Loucy (cell line): ENCODE measurements around the gene PALLD.

Source experiments
- H2AFZ ChIP-seq: fragments of 200-600 bp; sonication (generic); 2 replicates; pipeline ENCODE4 v1.6.0; 2016; ENCODE audit warnings: antibody characterized with exemption, mild to moderate bottlenecking, low read length, moderate library complexity
- H3F3A ChIP-seq: fragments of 200-600 bp; 2 replicates; pipeline ENCODE4 v1.6.0; 2016; ENCODE audit warnings: antibody characterized with exemption, low read depth, mild to moderate bottlenecking
- H3K27me3 ChIP-seq: fragments of 200-600 bp; sonication (generic); 2 replicates; pipeline ENCODE4 v1.6.1; 2014; ENCODE audit warnings: low read length, mild to moderate bottlenecking; ENCODE audit not compliant: insufficient read depth, poor library complexity, severe bottlenecking
- H3K36me3 ChIP-seq: fragments of 200-600 bp; sonication (generic); 2 replicates; pipeline ENCODE4 v1.6.1; 2016; ENCODE audit warnings: low read length; ENCODE audit not compliant: insufficient read depth
- H3K4me1 ChIP-seq: fragments of 200-600 bp; sonication (generic); 2 replicates; pipeline ENCODE4 v1.5.1; 2014; ENCODE audit warnings: low read length, mild to moderate bottlenecking; ENCODE audit not compliant: insufficient read depth, poor library complexity, severe bottlenecking
- H3K4me2 ChIP-seq: fragments of 200-600 bp; sonication (generic); 2 replicates; pipeline ENCODE4 v1.6.0; 2014; ENCODE audit warnings: antibody characterized with exemption, low read length, low read depth, mild to moderate bottlenecking; ENCODE audit not compliant: poor library complexity, severe bottlenecking
- H3K4me3 ChIP-seq: fragments of 200-600 bp; sonication (generic); 2 replicates; pipeline ENCODE4 v1.5.1; 2014; ENCODE audit warnings: low read length, mild to moderate bottlenecking, mixed read lengths; ENCODE audit not compliant: poor library complexity, severe bottlenecking
- H3K79me2 ChIP-seq: fragments of 200-600 bp; sonication (generic); 2 replicates; pipeline ENCODE4 v1.6.1; 2014; ENCODE audit warnings: low read length; ENCODE audit not compliant: insufficient read depth
- H3K9ac ChIP-seq: fragments of 200-600 bp; sonication (generic); 2 replicates; pipeline ENCODE4 v1.6.0; 2014; ENCODE audit warnings: mild to moderate bottlenecking, low read depth, low read length, moderate library complexity; ENCODE audit not compliant: poor library complexity, severe bottlenecking
- H3K9me2 ChIP-seq: fragments of 200-600 bp; sonication (generic); replicated peaks from 2 replicates; pipeline ENCODE4 v1.6.1; 2016; ENCODE audit warnings: low read depth, low read length, mixed read lengths
- H3K9me3 ChIP-seq: fragments of 200-600 bp; sonication (generic); 2 replicates; pipeline ENCODE4 v1.6.1; 2014; ENCODE audit warnings: mild to moderate bottlenecking, antibody characterized with exemption, low read length, low read depth; ENCODE audit not compliant: insufficient read depth
- H4K20me1 ChIP-seq: fragments of 200-600 bp; sonication (generic); 2 replicates; pipeline ENCODE4 v1.6.0; 2014; ENCODE audit warnings: antibody characterized with exemption, low read length, mild to moderate bottlenecking; ENCODE audit not compliant: insufficient read depth, poor library complexity, severe bottlenecking
- CTCF ChIP-seq: fragments of 200-600 bp; sonication (generic); conservative IDR thresholded peaks from 2 replicates; pipeline ENCODE4 v1.5.1; 2014; ENCODE audit warnings: mild to moderate bottlenecking, antibody characterized with exemption, low read length
- EZH2phosphoT487 ChIP-seq: fragments of 200-600 bp; IDR thresholded peaks from 2 replicates; pipeline ENCODE4 v1.6.1; 2018; ENCODE audit warnings: antibody characterized with exemption, mild to moderate bottlenecking, moderate library complexity, borderline replicate concordance

The PALLD gene

GRCh38 chr4:168713253-168713652 lies 216.4 kb downstream of the PALLD start:
- no peaks in the 10 kb centered on the region for H3K27me3 ChIP-seq
- no peak overlapping the region for H3K9ac ChIP-seq
- H3K4me2 ChIP-seq: no peak overlapping the region
- no peaks in the 10 kb centered on the region for H4K20me1 ChIP-seq
- H3K36me3 ChIP-seq: no peaks in the 10 kb centered on the region
- no peaks in the 10 kb centered on the region for H3K9me2 ChIP-seq
- no peak overlapping the region for H2AFZ ChIP-seq
- H3K4me1 ChIP-seq: peaks cover 13% of the 10 kb centered on the region
- H3K79me2 ChIP-seq: no peaks in the 10 kb centered on the region
- H3F3A ChIP-seq: no peaks in the 10 kb centered on the region
- H3K9me3 ChIP-seq: no peaks in the 10 kb centered on the region
- no peak overlapping the region for H3K4me3 ChIP-seq
- TF ChIP-seq CTCF (no peak), EZH2phosphoT487 (no peak)

- Histone ChIP-seq H3K36me3 (no peaks in the 10 kb centered on the region), H4K20me1 (no peaks in the 10 kb centered on the region), H3K9ac (no peak overlapping the region), H3K9me2 (no peaks in the 10 kb centered on the region), H3K4me3 (no peak overlapping the region), H3K4me1 (peaks cover 13% of the 10 kb centered on the region), H3K79me2 (no peaks in the 10 kb centered on the region), H3K9me3 (no peaks in the 10 kb centered on the region), H3K4me2 (no peak overlapping the region), H3K27me3 (no peaks in the 10 kb centered on the region), H2AFZ (no peak overlapping the region), H3F3A (no peaks in the 10 kb centered on the region)
- TF ChIP-seq EZH2phosphoT487 (no peak), CTCF (no peak)
Measured at GRCh38 chr4:168715896-168716295, 219.0 kb downstream of the PALLD start.

- TF ChIP-seq EZH2phosphoT487 (no peak), CTCF (no peak)
- H3K4me1 ChIP-seq: peaks cover 7% of the 10 kb centered on the region
- H3K27me3 ChIP-seq: no peaks in the 10 kb centered on the region
- no peak overlapping the region for H3K4me3 ChIP-seq
- H3K4me2 ChIP-seq: no peak overlapping the region
- H3K9ac ChIP-seq: no peak overlapping the region
- no peaks in the 10 kb centered on the region for H3K9me3 ChIP-seq
- H4K20me1 ChIP-seq: no peaks in the 10 kb centered on the region
- H3K9me2 ChIP-seq: no peaks in the 10 kb centered on the region
- H3K36me3 ChIP-seq: no peaks in the 10 kb centered on the region
- H2AFZ ChIP-seq: no peak overlapping the region
- no peaks in the 10 kb centered on the region for H3F3A ChIP-seq
- no peaks in the 10 kb centered on the region for H3K79me2 ChIP-seq
Measured at GRCh38 chr4:168716406-168717129, 219.7 kb downstream of the PALLD start.
